Nephron (organoid): ENCODE results near the gene LSM14B.

Source experiments
- H3K27ac Mint-ChIP-seq, 3 experiments: 2 replicates each; pipeline ENCODE4 v1.8.0; 2020; ENCODE audit warnings: mixed read lengths in 3 of 3, mild to moderate bottlenecking in 2 of 3, moderate library complexity in 1 of 3
- H3K27me3 Mint-ChIP-seq: 2 replicates; pipeline ENCODE4 v1.8.0; 2021; ENCODE audit warnings: low read depth, mild to moderate bottlenecking, moderate library complexity, mixed read lengths
- H3K36me3 Mint-ChIP-seq: 2 replicates; pipeline ENCODE4 v1.8.0; 2020; ENCODE audit warnings: low read depth, mixed read lengths
- H3K4me1 Mint-ChIP-seq: 2 replicates; pipeline ENCODE4 v1.8.0; 2020; ENCODE audit warnings: mixed read lengths
- H3K4me3 Mint-ChIP-seq, 3 experiments: 2 replicates each; pipeline ENCODE4 v1.8.0; 2020; ENCODE audit warnings: mild to moderate bottlenecking in 3 of 3, mixed read lengths in 3 of 3, moderate library complexity in 2 of 3
- H3K9me3 Mint-ChIP-seq: 2 replicates; pipeline ENCODE4 v1.8.0; 2020; ENCODE audit warnings: mixed read lengths
- CTCF ChIP-seq, 3 experiments: fragments of 200-600 bp; sonication (generic); IDR thresholded peaks; one replicate each; pipeline ENCODE4 v1.5.0; 2021; ENCODE audit warnings: antibody characterized with exemption in 3 of 3; ENCODE audit not compliant: unreplicated experiment in 3 of 3

Gene LSM14B

GRCh38 chr20:62132421-62132820 lies 10.1 kb downstream of the LSM14B start:
- Mint-ChIP-seq H3K36me3 (peaks cover 72% of the 10 kb centered on the region), H3K4me1 (peaks cover 14% of the 10 kb centered on the region), H3K4me3 (no peak overlapping the region), H3K9me3 (no peaks in the 10 kb centered on the region), H3K27me3 (no peaks in the 10 kb centered on the region), H3K27ac (no peak overlapping the region)
- TF ChIP-seq CTCF (IDR thresholded peaks at IDR 0.05; ENCODE audit: unreplicated experiment in 3 of 3): no peak

GRCh38 chr20:62133051-62133845 lies 11.0 kb downstream of the LSM14B start:
- Mint-ChIP-seq H3K9me3 (no peaks in the 10 kb centered on the region), H3K36me3 (peaks cover 72% of the 10 kb centered on the region), H3K4me1 (peaks cover 7% of the 10 kb centered on the region), H3K27me3 (no peaks in the 10 kb centered on the region), H3K4me3 (no peak overlapping the region), H3K27ac (no peak overlapping the region)
- TF ChIP-seq CTCF (IDR thresholded peaks at IDR 0.05; ENCODE audit: unreplicated experiment in 3 of 3): no peak

- Mint-ChIP-seq H3K27ac (peak overlapping the region in 2 of 3 experiments; percentile 25 to 41), H3K9me3 (no peaks in the 10 kb centered on the region), H3K27me3 (peaks cover 2% of the 10 kb centered on the region), H3K4me1 (peaks cover under 1% of the 10 kb centered on the region), H3K36me3 (peaks cover 71% of the 10 kb centered on the region), H3K4me3 (no peak overlapping the region)
- TF ChIP-seq CTCF (IDR thresholded peaks at IDR 0.05; ENCODE audit: unreplicated experiment in 3 of 3): peak in 1 of 3 experiments; percentile 21
Observed at GRCh38 chr20:62133864-62134263, 11.6 kb downstream of the LSM14B start.

- Mint-ChIP-seq H3K36me3 (peaks cover 74% of the 10 kb centered on the region), H3K9me3 (no peaks in the 10 kb centered on the region), H3K27me3 (peaks cover 3% of the 10 kb centered on the region), H3K27ac (no peak overlapping the region), H3K4me3 (no peak overlapping the region), H3K4me1 (no peaks in the 10 kb centered on the region)
- no peak for TF ChIP-seq CTCF (IDR thresholded peaks at IDR 0.05; ENCODE audit: unreplicated experiment in 3 of 3)
Observed at GRCh38 chr20:62134735-62135231, 12.5 kb downstream of the LSM14B start.

- peaks cover 3% of the 10 kb centered on the region for H3K27me3 Mint-ChIP-seq
- no peaks in the 10 kb centered on the region for H3K9me3 Mint-ChIP-seq
- TF ChIP-seq CTCF (IDR thresholded peaks at IDR 0.05; ENCODE audit: unreplicated experiment in 3 of 3): no peak
- peaks cover 75% of the 10 kb centered on the region for H3K36me3 Mint-ChIP-seq
- peaks cover 7% of the 10 kb centered on the region for H3K4me1 Mint-ChIP-seq
- no peak overlapping the region for H3K4me3 Mint-ChIP-seq
- H3K27ac Mint-ChIP-seq: no peak overlapping the region
Observed at GRCh38 chr20:62135573-62136266, 13.4 kb downstream of the LSM14B start.
